ENCODE measurements around the gene C4orf36.
A peak's percentile ranks its signal among the peaks of the same experiment; 100 is the strongest.
"Not testable (repeated sequence)": the region's sequence is repeated elsewhere in the genome, so short reads cannot be mapped to it uniquely, and the experiment has no call there.

The C4orf36 gene

GRCh38 chr4:86916392-86916791, 24.2 kb upstream of the C4orf36 start:
- no peak for DNase-seq

DNA sequence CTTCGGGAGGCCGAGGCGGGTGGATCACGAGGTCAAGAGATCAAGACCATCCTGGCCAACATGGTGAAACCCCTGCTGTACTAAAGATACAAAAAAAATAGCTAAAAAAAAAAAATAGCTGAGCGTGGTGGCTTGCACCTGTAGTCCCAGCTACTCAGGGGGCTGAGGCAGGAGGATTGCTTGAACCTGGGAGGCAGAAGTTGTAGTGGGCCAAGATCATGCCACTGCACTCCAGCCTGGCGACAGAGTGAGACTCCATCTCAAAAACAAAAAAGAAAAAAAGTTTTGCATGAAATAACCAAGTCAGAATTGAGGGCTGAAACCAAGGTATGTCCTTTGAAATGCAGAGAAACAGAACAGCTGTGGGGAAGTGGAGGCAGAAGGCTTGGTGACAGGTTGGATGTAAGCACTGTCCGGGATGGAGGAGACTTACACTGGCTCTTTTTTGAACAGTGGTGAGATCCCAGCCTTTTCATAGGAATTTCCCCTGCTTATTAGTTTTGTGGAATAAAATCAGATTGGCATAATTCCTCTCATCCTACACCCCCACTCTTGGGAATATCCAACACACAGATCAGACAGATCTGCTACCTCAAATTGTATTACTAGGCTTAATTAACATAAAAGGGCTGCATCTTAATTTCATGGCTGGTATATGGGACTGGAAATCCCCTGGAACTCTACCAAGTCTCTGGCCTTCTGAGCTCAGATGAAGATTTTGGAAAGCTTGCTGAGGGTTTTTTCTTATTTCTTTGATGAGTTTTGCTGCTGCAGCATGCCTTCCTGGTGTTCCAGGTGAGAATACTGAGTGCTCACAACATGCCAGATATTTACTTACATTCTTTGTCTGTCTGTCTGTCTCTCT, 18.8 kb upstream of the C4orf36 start:
- DNase-seq, result no peak

DNA sequence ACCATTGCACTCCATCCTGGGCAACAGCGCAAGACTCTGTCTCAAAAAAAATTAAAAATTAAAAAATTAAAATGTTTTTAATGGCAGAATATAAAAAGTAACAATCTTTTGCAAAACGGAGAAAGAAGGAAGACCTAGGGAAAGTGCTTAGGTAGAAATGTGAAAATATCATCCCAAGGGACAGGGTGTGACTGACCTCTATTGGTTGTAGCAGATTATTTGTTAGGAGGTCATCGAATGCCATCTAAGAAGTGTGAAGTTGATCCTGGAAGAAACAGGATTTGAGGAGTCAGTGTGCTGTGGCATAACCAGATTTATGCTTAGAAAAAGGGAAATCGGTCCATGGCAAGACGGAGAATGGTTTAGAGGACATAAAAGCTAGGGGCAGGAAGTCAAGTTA, 18.1 kb upstream of the C4orf36 start:
- no peak for DNase-seq

DNA sequence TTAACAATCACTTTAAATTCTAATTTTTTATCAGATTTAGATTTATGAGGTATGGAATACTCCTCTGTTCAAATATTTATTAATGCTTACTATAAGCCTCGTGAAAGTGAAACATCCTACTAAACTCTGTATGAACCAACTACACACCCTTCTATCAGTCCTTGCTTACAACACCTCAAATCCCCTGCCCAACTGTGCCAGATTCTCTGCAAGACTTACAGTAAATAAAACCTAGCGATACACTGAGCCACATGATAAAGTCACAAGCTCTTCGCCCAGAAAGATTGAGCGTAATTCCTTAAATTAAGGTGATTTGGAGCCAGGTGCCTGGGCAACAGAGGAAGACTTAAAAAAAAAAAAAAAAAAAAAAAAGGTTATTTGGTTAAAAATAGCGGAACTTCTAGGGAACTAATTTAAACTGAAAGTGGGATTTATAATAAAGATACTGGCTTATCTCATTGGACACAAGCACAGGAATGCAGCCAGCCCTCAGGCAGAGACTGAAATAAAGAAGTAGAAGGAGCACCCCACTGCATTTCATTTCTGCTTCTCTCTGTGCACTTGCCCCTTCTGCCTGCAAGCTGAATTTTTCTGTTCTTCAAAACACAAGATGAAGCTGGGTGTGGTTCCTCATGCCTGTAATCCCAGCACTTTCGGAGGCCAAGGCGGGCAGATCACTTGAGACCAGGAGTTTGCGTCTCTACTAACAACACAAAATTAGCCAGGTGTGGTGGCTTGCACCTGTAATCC, 17.5 kb upstream of the C4orf36 start:
- DNase-seq, result no peak

- no peak for DNase-seq
Measured at GRCh38 chr4:86908251-86908657, 16.0 kb upstream of the C4orf36 start.

GRCh38 chr4:86901864-86902263, 9.6 kb upstream of the C4orf36 start:
- no peak for DNase-seq

GRCh38 chr4:86898562-86898961, 6.3 kb upstream of the C4orf36 start:
- DNase-seq, result no peak

DNA sequence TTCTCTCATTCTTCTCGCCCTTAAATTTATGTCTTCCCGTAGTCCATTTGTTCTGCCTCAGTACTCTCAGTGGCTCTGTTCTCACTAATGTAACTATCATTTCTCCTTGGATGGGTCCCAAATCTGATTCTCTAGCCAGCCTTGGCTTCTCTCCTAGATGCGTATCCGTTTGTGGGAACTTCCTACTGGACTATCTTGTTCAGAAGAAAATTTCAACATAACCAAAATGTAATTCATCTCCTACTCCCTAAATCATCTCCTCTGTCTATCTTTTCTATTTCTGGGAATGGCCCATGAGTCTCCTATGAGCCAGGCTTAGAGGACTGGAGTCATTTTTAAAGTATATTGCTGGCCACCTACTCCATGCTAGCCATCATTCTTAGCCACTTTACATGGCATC, 4.4 kb upstream of the C4orf36 start:
- no peak for DNase-seq

- peak; percentile 53 for DNase-seq
Measured at GRCh38 chr4:86895692-86896488, 3.7 kb upstream of the C4orf36 start.

DNA sequence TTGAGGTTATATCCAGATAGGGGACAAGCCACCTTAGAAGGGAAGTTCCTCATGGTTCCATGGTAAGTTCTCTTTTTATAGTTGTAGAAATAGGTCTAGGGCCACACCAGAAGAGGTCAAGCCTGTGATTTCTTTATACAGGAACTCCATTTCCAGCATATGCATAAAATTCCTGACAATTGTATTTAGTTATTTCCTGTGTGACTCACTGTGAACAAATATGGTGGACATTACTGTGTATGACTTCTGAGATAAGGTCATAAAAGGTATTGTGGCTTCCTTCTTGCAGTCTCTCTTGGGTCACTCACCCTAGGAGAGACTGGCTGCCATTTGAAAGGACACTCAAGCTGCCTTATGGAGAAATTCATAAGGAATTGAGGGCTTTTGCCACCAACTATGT, 2.2 kb upstream of the C4orf36 start:
- no peak for DNase-seq

GRCh38 chr4:86893136-86893535, 914 bp upstream of the C4orf36 start:
- DNase-seq, result no peak

DNA sequence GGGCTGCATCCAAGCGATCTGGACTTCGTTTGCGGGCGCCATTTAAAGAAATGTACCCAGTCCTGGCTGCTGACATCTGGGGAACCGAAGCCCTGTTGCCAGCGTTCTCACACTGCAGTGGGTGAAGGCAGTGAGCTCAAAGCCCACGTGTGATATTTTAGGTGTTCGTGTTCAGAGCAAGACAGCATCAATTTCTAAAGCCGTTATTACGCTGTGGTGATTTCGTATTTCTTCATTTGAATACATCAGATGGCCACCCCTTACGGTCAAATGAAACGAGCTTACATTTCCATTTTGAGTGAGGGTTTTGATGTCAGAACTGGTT, 376 bp upstream of the C4orf36 start:
- DNase-seq, result no peak

- no peak for DNase-seq
Measured at GRCh38 chr4:86890790-86891189, 1.4 kb downstream of the C4orf36 start.

- DNase-seq, result no peak
Measured at GRCh38 chr4:86879641-86880040, 12.6 kb downstream of the C4orf36 start.

GRCh38 chr4:86878640-86879039, 13.6 kb downstream of the C4orf36 start:
- no peak for DNase-seq

- no peak for DNase-seq
Measured at GRCh38 chr4:86876894-86877685, 15.1 kb downstream of the C4orf36 start.

- DNase-seq, result not testable (repeated sequence)
Measured at GRCh38 chr4:86875436-86875835, 16.8 kb downstream of the C4orf36 start.

- no peak for DNase-seq
Measured at GRCh38 chr4:86872135-86872534, 20.1 kb downstream of the C4orf36 start.

- DNase-seq, result no peak
Measured at GRCh38 chr4:86870442-86871069, 21.7 kb downstream of the C4orf36 start.

- DNase-seq, result no peak
Measured at GRCh38 chr4:86857341-86858052, 34.7 kb downstream of the C4orf36 start.

DNA sequence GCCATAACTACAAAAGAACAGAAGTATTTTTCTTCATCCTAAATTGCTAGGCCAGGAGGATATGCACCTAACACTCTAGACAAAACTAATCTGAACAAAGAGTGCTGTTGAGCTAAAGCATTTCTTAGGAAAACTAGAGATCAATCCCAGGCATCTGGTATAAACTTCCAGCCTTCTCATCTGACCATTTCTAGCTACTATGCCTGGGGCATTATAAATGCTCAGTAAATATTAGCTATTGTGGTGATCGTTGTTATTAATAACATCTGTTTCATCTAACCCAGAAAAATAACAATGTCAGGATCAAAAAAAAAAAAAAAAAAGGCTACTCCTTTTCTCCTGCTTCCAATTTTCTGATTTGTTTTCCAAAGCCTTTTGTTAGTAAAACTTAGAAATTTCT, 35.3 kb downstream of the C4orf36 start:
- no peak for DNase-seq

DNA sequence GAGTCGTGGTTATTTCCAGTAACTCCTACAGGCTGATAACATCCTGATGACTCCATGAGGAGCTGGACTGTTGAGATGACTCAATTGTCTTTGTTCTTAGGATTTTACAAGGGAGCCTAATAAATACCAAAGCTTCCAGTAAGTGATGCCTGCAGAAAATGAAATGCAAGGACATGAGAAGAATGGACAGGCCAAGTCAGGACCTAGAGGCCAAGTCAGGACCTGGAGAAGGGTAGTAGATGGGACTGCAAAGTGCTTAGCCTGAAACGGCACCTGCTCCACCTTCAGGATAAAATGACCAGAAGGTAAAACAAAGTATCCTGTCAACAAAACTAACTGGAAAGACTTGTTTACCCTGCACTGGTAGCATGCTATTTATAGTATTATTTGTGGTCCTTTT, 36.6 kb downstream of the C4orf36 start:
- no peak for DNase-seq

All from NCI-H1092 (cell line).